SK-N-MC (cell line): ENCODE results near the gene SDF4.

Experiments used
- EZH2 ChIP-seq: fragments of 200-600 bp; sonication (generic); IDR thresholded peaks from one replicate; pipeline ENCODE4 v1.6.1; 2017; ENCODE audit warnings: antibody characterized with exemption
- FOXP2 ChIP-seq: optimal IDR thresholded peaks from 2 replicates; pipeline ENCODE3; 2011; ENCODE audit warnings: mild to moderate bottlenecking, moderate library complexity; ENCODE audit not compliant: insufficient read depth; ENCODE audit errors: extremely low read length, control extremely low read depth
- POLR2AphosphoS5 ChIP-seq: IDR thresholded peaks from 2 replicates; pipeline ENCODE4 v1.6.1; 2012; ENCODE audit warnings: mild to moderate bottlenecking, low read depth, low read length, borderline replicate concordance

- TF ChIP-seq POLR2AphosphoS5 (no peak), EZH2 (no peak), FOXP2 (no peak)
These were observed 9.8 kb downstream of the SDF4 start for GRCh38 chr1:1221887-1222574.
